GM21786 (cell line): ENCODE measurements around the gene KMT2E.

Experiments used
- ATAC-seq: cut with Tn5 transposase; IDR thresholded peaks from one replicate; pipeline ENCODE4 v1.9.1; 2021; ENCODE audit not compliant: unreplicated experiment

The KMT2E gene

GRCh38 chr7:105122619-105123018 is 108.6 kb downstream of the KMT2E start:
- ATAC-seq = no peak

GRCh38 chr7:105125745-105126144 is 111.7 kb downstream of the KMT2E start:
- ATAC-seq = no peak

DNA sequence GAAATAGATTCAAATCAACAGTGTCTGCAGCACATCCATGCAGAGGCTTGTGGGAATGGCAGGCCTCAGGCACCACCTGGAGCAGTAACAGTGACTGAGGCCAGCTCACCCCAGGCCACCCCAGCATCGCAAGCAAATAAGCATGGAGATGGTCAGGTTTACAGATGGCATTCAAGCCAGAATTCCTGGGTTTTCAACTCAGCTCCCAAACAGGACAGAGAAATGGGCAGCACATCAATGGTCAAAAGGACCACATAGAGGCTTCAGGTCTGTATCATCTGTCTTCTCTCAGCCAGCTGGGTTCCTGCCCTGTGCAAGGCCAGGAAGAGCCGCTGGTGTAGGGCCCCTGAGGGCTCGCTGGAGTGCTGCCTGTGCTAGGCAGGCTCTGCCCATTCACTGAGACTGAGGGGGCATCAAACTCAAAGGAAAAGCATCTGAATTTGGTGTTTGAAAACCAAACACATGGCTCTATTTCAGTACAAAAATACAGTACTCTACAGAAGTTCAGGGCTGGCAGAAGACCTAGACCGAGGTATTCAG is 112.5 kb downstream of the KMT2E start:
- ATAC-seq = no peak

- ATAC-seq = no peak
Measured at GRCh38 chr7:105127179-105127578, 113.2 kb downstream of the KMT2E start.

GRCh38 chr7:105130048-105130447 is 116.0 kb downstream of the KMT2E start:
- ATAC-seq = no peak

- ATAC-seq = no peak
Measured at GRCh38 chr7:105130580-105130979, 116.6 kb downstream of the KMT2E start.

DNA sequence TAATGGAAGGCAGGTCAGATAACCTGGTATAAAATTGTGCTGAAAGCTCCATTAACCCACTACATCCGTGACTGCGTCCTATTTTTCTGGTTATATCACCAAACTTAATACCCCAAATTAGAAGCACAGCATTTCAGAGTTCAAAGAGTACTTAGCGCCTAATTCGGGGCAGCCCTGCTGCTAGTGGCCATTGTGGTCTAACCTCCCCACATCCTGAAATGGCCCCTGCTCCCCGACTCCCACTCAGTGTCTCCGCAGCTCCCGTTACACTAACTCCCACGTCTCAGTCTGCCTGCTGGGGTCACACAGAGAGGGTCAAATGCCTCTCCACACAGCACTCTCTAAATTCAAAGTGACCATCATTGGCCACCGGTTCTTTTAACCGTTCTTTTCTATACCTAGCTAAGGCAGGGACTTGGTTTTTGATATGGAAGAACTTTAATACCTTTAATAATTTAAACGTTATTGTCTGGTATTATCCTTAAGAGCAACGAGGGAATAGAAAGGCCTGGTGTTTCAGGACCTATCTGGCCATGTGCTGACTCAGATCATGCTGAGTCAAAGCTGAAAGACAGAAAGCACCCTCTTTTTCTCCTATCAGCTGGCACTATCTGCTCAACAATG is 117.1 kb downstream of the KMT2E start:
- ATAC-seq = no peak

GRCh38 chr7:105131890-105132289 is 117.9 kb downstream of the KMT2E start:
- ATAC-seq = no peak

- ATAC-seq = no peak
Measured at GRCh38 chr7:105132335-105132734, 118.3 kb downstream of the KMT2E start.

DNA sequence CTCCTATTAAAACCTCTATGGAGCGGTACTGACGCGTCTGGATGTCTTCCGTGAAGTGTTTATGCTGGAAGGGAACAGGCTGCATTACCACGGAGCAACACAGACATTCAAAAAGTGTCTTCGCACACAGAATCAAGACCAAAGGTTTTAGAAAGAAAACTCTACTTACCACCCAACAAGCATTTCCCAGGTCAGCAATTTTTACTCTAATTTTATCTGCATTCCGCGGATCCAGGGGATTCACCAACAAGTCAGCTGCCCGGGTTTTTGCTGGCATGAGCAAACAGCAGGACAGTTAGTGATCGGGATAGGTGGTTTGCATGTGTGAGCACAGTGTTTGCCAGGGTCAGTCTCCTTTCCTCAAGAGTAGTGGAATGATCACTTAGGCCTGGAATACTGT is 118.8 kb downstream of the KMT2E start:
- ATAC-seq = no peak

DNA sequence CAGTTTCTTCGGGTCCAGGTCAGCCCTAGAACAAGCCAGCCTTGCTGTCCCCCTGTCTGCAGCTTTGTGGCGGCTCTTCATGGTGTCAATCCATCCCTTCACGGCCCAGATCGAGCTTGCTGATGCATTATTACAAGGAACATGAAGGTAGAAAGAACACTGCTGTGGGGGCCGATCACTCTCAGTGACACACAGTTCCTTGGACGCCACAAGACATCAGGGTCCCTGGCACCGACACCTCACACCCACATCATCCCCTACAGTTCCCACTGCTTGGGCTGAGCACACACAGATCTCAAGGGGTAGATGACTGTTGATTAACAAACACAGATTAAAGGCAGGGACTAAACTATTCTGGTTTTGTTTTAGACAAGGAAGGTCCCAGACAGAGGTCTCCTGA is 119.4 kb downstream of the KMT2E start:
- ATAC-seq = no peak

DNA sequence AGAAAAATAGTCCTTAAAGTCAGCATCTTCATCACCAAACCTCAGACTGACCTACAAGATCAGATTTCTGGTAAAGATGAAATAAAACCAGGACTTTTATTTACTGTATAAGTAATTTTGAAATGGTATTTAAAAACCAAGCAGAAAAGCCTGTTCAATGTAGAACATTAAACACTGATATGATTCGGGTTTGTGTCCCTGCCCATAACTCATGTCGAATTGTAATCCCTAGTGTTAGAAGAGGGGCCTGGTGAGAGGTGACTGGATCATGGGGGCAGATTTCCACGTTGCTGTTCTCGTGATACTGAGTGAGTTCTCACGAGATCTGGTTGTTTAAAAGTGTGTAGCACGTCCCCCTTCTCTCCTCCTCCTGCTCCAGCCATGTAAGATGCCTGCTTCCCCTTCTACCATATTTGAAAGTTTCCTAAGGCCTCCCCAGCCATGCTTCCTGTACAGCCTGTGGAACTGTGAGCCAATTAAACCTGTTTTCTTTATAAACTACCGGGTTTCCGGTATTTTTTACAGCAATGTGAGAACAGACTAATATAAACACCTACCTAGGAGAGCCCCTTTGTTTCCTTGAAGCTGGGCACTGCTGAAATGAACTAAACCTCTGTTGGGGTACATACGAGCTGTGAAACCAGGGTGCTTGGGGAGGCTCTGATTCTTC is 120.1 kb downstream of the KMT2E start:
- ATAC-seq = no peak

DNA sequence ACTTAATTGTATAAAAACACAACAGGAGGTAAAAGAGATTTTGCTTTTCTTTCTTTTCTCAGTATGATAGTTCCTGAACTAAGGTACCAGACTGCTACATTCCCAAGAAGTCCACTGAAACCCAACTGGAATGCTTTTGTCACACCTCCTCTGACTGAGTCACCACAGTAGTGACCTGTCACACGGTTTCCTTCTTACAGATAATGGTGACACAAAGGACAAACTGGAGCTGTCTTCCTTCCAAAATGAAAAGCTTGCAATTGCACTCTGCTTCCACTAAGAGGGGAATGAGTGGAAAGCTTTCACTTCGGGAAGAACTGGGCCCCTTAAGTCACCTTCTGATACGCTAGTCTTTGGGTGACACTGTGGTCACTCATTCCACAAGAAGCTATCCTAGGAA is 122.2 kb downstream of the KMT2E start:
- ATAC-seq = no peak

GRCh38 chr7:105137898-105138297 is 123.9 kb downstream of the KMT2E start:
- ATAC-seq = no peak

GRCh38 chr7:105139381-105139780 is 125.4 kb downstream of the KMT2E start:
- no peak for ATAC-seq

- no peak for ATAC-seq
Measured at GRCh38 chr7:105141068-105141467, 127.1 kb downstream of the KMT2E start.

DNA sequence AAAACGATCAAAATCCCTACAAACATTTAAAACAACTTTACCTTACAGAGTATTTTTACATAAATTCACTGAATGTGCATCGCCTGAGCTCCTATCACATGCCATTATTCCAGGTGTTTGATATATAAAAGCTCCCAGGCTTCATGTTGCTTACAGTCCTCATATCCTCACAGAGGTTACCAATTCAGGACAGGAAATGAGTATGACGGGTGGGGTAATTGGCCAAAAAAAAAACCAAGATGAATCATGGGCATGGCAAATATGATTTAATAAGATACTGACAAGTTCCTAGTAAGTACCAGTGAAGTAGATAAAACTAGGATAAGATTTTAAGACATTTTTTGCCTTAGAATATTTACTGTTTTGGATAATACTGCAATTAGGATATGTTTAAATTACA is 135.8 kb downstream of the KMT2E start:
- ATAC-seq = no peak

- ATAC-seq = no peak
Measured at GRCh38 chr7:105151152-105151551, 137.1 kb downstream of the KMT2E start.

DNA sequence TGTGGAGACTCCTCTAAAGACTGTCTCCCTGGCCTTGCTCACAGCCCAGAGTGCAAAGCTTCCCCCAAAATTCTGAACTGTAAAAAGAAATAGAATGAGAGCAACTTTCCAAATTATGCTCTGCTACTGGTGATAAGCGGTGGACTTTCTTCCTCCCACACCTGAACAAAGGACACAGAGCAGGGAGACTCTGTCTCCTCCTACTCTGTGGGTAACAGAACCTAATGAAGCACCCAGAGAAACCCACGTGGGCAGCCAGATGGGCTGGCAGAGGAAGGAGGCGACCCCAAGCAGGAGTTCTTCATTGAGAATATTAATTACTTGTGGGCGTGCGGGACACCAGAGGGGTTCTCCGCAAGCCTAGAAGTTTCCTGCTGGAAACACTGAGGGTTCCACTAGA is 139.5 kb downstream of the KMT2E start:
- ATAC-seq = no peak

DNA sequence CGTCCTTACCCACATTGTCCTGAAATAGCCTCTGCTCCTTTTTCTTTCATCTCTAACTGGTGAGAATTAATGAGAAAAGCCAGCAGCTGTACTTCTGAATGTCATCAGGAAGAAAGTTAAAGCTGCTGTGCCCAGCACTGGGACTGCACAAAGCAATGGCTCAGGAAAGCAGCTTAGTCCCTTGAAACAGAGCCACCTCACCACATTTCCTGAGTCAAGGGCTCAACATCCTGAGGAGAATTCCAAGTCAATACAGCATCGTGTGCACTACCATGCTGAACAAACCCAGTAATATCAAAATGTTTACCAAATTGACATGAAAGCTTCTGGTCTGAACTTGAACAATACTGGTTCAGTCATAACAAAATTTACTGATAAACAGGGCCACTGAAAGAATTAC is 140.1 kb downstream of the KMT2E start:
- ATAC-seq = no peak

DNA sequence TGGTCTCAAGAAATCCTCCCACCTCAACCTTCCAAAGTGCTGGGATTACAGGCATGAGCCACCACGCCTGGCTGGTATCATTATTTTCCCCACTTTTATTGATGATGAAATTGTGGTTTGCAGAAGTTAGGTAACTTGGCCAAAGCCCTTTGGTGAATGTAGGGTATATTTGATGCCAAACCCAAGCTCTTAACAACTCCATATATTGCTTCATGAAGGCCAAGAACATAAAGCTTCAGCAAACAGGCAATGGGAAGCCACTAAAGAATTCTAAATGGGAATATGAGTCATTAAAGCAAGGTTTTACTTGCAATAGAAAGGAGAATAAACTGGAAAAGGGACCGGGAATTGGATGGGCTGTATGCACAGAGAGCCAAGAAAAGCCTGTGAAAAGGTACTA is 142.7 kb downstream of the KMT2E start:
- ATAC-seq = no peak

GRCh38 chr7:105157278-105157677 is 143.3 kb downstream of the KMT2E start:
- no peak for ATAC-seq

GRCh38 chr7:105161366-105161765 is 147.4 kb downstream of the KMT2E start:
- no peak for ATAC-seq
